Adrenal gland (tissue), 5 donors: ENCODE measurements around the gene PRKCH.

Experiments used
- CTCF ChIP-seq, 6 experiments: fragments of 450-650 bp in 4 of 6; fragments of 200-600 bp in 2 of 6; sonication (generic) in 1 of 6; IDR thresholded peaks; 1 replicate in 5 of 6; 2 replicates in 1 of 6; pipeline versions ENCODE4 v1.5.1 to v1.8.0; 2016 to 2021; ENCODE audit warnings: antibody characterized with exemption in 6 of 6, mild to moderate bottlenecking in 2 of 6, moderate library complexity in 1 of 6
- POLR2A ChIP-seq, 2 donors: fragments of 450-650 bp; IDR thresholded peaks; one replicate each; pipeline ENCODE4 v1.6.1; 2017; ENCODE audit warnings: antibody characterized with exemption in 2 of 2, mild to moderate bottlenecking in 2 of 2, moderate library complexity in 1 of 2
- donor health status: DM: no; HTN: no; CAD: no.

GRCh38 chr14:61362072-61362750, 40.8 kb downstream of the PRKCH start:
- TF ChIP-seq CTCF (IDR thresholded peaks at IDR 0.05) (no peak), POLR2A (IDR thresholded peaks at IDR 0.05) (no peak)
